ENCODE measurements around the gene ICAM2. TPM values are rescaled to one million over a fixed set of nuclear protein-coding genes. Genes with fewer than 3 reads are reported as not detected.
"Not testable (repeated sequence)": the region's sequence is repeated elsewhere in the genome, so short reads cannot be mapped to it uniquely, and the experiment has no call there.

Gene ICAM2
- polyA plus RNA-seq, 4 donors, result 4.5 to 40.1 (median 12.4) TPM

- DNase-seq (no peak), FAIRE-seq (no peak)
- H3K27me3 ChIP-seq (ENCODE audit: control insufficient read depth in 3 of 3, insufficient read depth in 3 of 3, low read length in 3 of 3), result no peaks in the 10 kb centered on the region
- H3K36me3 ChIP-seq (ENCODE audit: control insufficient read depth in 3 of 3, insufficient read depth in 2 of 3, low read depth in 1 of 3, low read length in 3 of 3), result no peaks in the 10 kb centered on the region
- H3K4me1 ChIP-seq (ENCODE audit: control insufficient read depth in 3 of 3, insufficient read depth in 2 of 3, low read depth in 1 of 3, low read length in 2 of 3), result no peaks in the 10 kb centered on the region
- no peak overlapping the region for H3K4me3 ChIP-seq (ENCODE audit: low read depth in 1 of 3, low read length in 3 of 3)
- H3K9me3 ChIP-seq (ENCODE audit: control insufficient read depth in 2 of 2, insufficient read depth in 1 of 2, low read depth in 1 of 2, low read length in 1 of 2), result no peaks in the 10 kb centered on the region
- 89 to 97% (median 91%) methylated on average over 6 of the region's 6 CpGs for WGBS, 3 donors
- H3K27ac ChIP-seq (ENCODE audit: low read depth in 1 of 3, low read length in 2 of 3), result peak overlapping the region in 1 of 3 donors; percentile 3
Measured at GRCh38 chr17:64015447-64015846, 5.0 kb downstream of the ICAM2 start.

GRCh38 chr17:64009571-64010402, 10.6 kb downstream of the ICAM2 start:
- H3K4me3 ChIP-seq (ENCODE audit: low read depth in 1 of 3, low read length in 3 of 3), result no peak overlapping the region
- FAIRE-seq (no peak), DNase-seq (peak in 1 of 2 donors; percentile 47)
- no peaks in the 10 kb centered on the region for H3K27me3 ChIP-seq (ENCODE audit: control insufficient read depth in 3 of 3, insufficient read depth in 3 of 3, low read length in 3 of 3)
- 64 to 75% (median 74%) methylated on average over 8 of the region's 8 CpGs for WGBS, 3 donors
- peaks cover 0 to 42% (median 0%) of the 10 kb centered on the region in 3 donors for H3K4me1 ChIP-seq (ENCODE audit: control insufficient read depth in 3 of 3, insufficient read depth in 2 of 3, low read depth in 1 of 3, low read length in 2 of 3)
- peaks cover 0 to 5% of the 10 kb centered on the region in 2 donors for H3K9me3 ChIP-seq (ENCODE audit: control insufficient read depth in 2 of 2, insufficient read depth in 1 of 2, low read depth in 1 of 2, low read length in 1 of 2)
- no peak overlapping the region for H3K27ac ChIP-seq (ENCODE audit: low read depth in 1 of 3, low read length in 2 of 3)
- peaks cover 0 to 5% (median 0%) of the 10 kb centered on the region in 3 donors for H3K36me3 ChIP-seq (ENCODE audit: control insufficient read depth in 3 of 3, insufficient read depth in 2 of 3, low read depth in 1 of 3, low read length in 3 of 3)

GRCh38 chr17:64008830-64009229, 11.6 kb downstream of the ICAM2 start:
- DNase-seq (no peak), FAIRE-seq (no peak)
- Histone ChIP-seq H3K36me3 (ENCODE audit: control insufficient read depth in 3 of 3, insufficient read depth in 2 of 3, low read depth in 1 of 3, low read length in 3 of 3) (peaks cover 0 to 7% (median 0%) of the 10 kb centered on the region in 3 donors), H3K4me3 (ENCODE audit: low read depth in 1 of 3, low read length in 3 of 3) (no peak overlapping the region), H3K27me3 (ENCODE audit: control insufficient read depth in 3 of 3, insufficient read depth in 3 of 3, low read length in 3 of 3) (no peaks in the 10 kb centered on the region), H3K4me1 (ENCODE audit: control insufficient read depth in 3 of 3, insufficient read depth in 2 of 3, low read depth in 1 of 3, low read length in 2 of 3) (peaks cover 0 to 42% (median 0%) of the 10 kb centered on the region in 3 donors), H3K9me3 (ENCODE audit: control insufficient read depth in 2 of 2, insufficient read depth in 1 of 2, low read depth in 1 of 2, low read length in 1 of 2) (peaks cover 0 to 5% of the 10 kb centered on the region in 2 donors), H3K27ac (ENCODE audit: low read depth in 1 of 3, low read length in 2 of 3) (peak overlapping the region in 1 of 3 donors; percentile 72)
- WGBS, 3 donors, result 66 to 90% (median 82%) methylated on average over 4 of the region's 4 CpGs

- DNase-seq (no peak), FAIRE-seq (no peak)
- H3K27me3 ChIP-seq (ENCODE audit: control insufficient read depth in 3 of 3, insufficient read depth in 3 of 3, low read length in 3 of 3), result no peaks in the 10 kb centered on the region
- H3K27ac ChIP-seq (ENCODE audit: low read depth in 1 of 3, low read length in 2 of 3), result peak overlapping the region in 1 of 3 donors; percentile 72
- H3K4me1 ChIP-seq (ENCODE audit: control insufficient read depth in 3 of 3, insufficient read depth in 2 of 3, low read depth in 1 of 3, low read length in 2 of 3), result peaks cover 0 to 42% (median 0%) of the 10 kb centered on the region in 3 donors
- 79 to 83% (median 82%) methylated on average over 5 of the region's 5 CpGs for WGBS, 3 donors
- peaks cover 0 to 12% (median 0%) of the 10 kb centered on the region in 3 donors for H3K36me3 ChIP-seq (ENCODE audit: control insufficient read depth in 3 of 3, insufficient read depth in 2 of 3, low read depth in 1 of 3, low read length in 3 of 3)
- peaks cover 0 to 5% of the 10 kb centered on the region in 2 donors for H3K9me3 ChIP-seq (ENCODE audit: control insufficient read depth in 2 of 2, insufficient read depth in 1 of 2, low read depth in 1 of 2, low read length in 1 of 2)
- H3K4me3 ChIP-seq (ENCODE audit: low read depth in 1 of 3, low read length in 3 of 3), result no peak overlapping the region
Measured at GRCh38 chr17:64008346-64008745, 12.1 kb downstream of the ICAM2 start.

GRCh38 chr17:64007838-64008282, 12.6 kb downstream of the ICAM2 start:
- Histone ChIP-seq H3K27ac (ENCODE audit: low read depth in 1 of 3, low read length in 2 of 3) (peak overlapping the region in 2 of 3 donors; percentile 37 to 72), H3K4me3 (ENCODE audit: low read depth in 1 of 3, low read length in 3 of 3) (no peak overlapping the region), H3K36me3 (ENCODE audit: control insufficient read depth in 3 of 3, insufficient read depth in 2 of 3, low read depth in 1 of 3, low read length in 3 of 3) (peaks cover 0 to 15% (median 0%) of the 10 kb centered on the region in 3 donors), H3K9me3 (ENCODE audit: control insufficient read depth in 2 of 2, insufficient read depth in 1 of 2, low read depth in 1 of 2, low read length in 1 of 2) (peaks cover 0 to 5% of the 10 kb centered on the region in 2 donors), H3K4me1 (ENCODE audit: control insufficient read depth in 3 of 3, insufficient read depth in 2 of 3, low read depth in 1 of 3, low read length in 2 of 3) (peaks cover 0 to 42% (median 0%) of the 10 kb centered on the region in 3 donors), H3K27me3 (ENCODE audit: control insufficient read depth in 3 of 3, insufficient read depth in 3 of 3, low read length in 3 of 3) (no peaks in the 10 kb centered on the region)
- no peak for FAIRE-seq
- 36 to 53% (median 51%) methylated on average over 5 of the region's 5 CpGs for WGBS, 3 donors
- DNase-seq, result peak; percentile 37 to 79

GRCh38 chr17:64007089-64007837, 13.2 kb downstream of the ICAM2 start:
- FAIRE-seq; H3K27me3 ChIP-seq (ENCODE audit: control insufficient read depth in 3 of 3, insufficient read depth in 3 of 3, low read length in 3 of 3); H3K4me3 ChIP-seq (ENCODE audit: low read depth in 1 of 3, low read length in 3 of 3); H3K9me3 ChIP-seq (ENCODE audit: control insufficient read depth in 2 of 2, insufficient read depth in 1 of 2, low read depth in 1 of 2, low read length in 1 of 2): not testable (repeated sequence)
- peak overlapping the region in 2 of 3 donors; percentile 37 to 72 for H3K27ac ChIP-seq (ENCODE audit: low read depth in 1 of 3, low read length in 2 of 3)
- H3K36me3 ChIP-seq (ENCODE audit: control insufficient read depth in 3 of 3, insufficient read depth in 2 of 3, low read depth in 1 of 3, low read length in 3 of 3), result peaks cover 0 to 15% (median 0%) of the 10 kb centered on the region in 3 donors
- peaks cover 0 to 42% (median 0%) of the 10 kb centered on the region in 3 donors for H3K4me1 ChIP-seq (ENCODE audit: control insufficient read depth in 3 of 3, insufficient read depth in 2 of 3, low read depth in 1 of 3, low read length in 2 of 3)
- peak in 1 of 2 donors; percentile 45 for DNase-seq
- 84 to 96% (median 92%) methylated on average over 5 of the region's 5 CpGs for WGBS, 3 donors

GRCh38 chr17:64006361-64007088, 13.9 kb downstream of the ICAM2 start:
- 62 to 74% (median 65%) methylated on average over 13 of the region's 13 CpGs for WGBS, 3 donors
- Histone ChIP-seq H3K4me1 (ENCODE audit: control insufficient read depth in 3 of 3, insufficient read depth in 2 of 3, low read depth in 1 of 3, low read length in 2 of 3) (peaks cover 0 to 42% (median 0%) of the 10 kb centered on the region in 3 donors), H3K9me3 (ENCODE audit: control insufficient read depth in 2 of 2, insufficient read depth in 1 of 2, low read depth in 1 of 2, low read length in 1 of 2) (peaks cover 0 to 5% of the 10 kb centered on the region in 2 donors), H3K27ac (ENCODE audit: low read depth in 1 of 3, low read length in 2 of 3) (peak overlapping the region in 2 of 3 donors; percentile 67 to 72), H3K36me3 (ENCODE audit: control insufficient read depth in 3 of 3, insufficient read depth in 2 of 3, low read depth in 1 of 3, low read length in 3 of 3) (peaks cover 0 to 15% (median 0%) of the 10 kb centered on the region in 3 donors), H3K27me3 (ENCODE audit: control insufficient read depth in 3 of 3, insufficient read depth in 3 of 3, low read length in 3 of 3) (no peaks in the 10 kb centered on the region), H3K4me3 (ENCODE audit: low read depth in 1 of 3, low read length in 3 of 3) (no peak overlapping the region)
- DNase-seq (peak; percentile 35 to 68), FAIRE-seq (no peak)
